ENCODE results near the gene PLRG1.

The PLRG1 gene

DNA sequence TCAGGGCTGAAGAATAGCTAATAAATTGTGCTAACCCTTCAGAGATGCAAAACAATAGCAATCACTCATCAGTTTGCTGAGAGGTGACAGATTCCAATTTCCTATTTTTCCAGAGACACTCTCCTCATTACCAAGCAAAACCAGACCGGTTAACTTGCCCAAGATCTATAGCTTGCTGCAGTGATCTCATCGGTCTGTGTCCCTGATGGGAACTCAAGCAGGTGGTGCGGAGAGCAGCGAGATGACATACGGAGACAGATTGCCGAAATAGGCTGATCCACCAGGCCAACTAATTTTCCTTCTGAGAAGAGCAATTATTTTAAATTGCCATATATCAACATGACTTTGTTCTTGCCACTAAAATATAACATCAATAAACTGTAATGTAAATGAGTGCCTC, 48.1 kb downstream of the PLRG1 start:
- Histone ChIP-seq H3K9me2 (replicated peaks; ENCODE audit: control insufficient read depth, low read length) (no peaks in the 10 kb centered on the region), H3K79me2 (ENCODE audit: control insufficient read depth, low read length) (no peaks in the 10 kb centered on the region), H3K4me3 (ENCODE audit: low read length) (no peak overlapping the region), H4K20me1 (ENCODE audit: control insufficient read depth, insufficient read depth, low read depth, low read length) (no peaks in the 10 kb centered on the region), H3K36me3 (ENCODE audit: control insufficient read depth, low read length) (no peaks in the 10 kb centered on the region), H3K9me3 (ENCODE audit: control insufficient read depth, insufficient read depth, low read length) (no peaks in the 10 kb centered on the region), H3K4me1 (ENCODE audit: control insufficient read depth, low read length) (no peaks in the 10 kb centered on the region), H3K27me3 (ENCODE audit: control insufficient read depth, low read length) (peaks cover 3% of the 10 kb centered on the region; the same call in 1 of the 2 replicates), H3K4me2 (ENCODE audit: low read length) (no peak overlapping the region), H3F3A (ENCODE audit: control insufficient read depth, insufficient read depth) (no peaks in the 10 kb centered on the region), H3K27ac (ENCODE audit: low read depth, low read length) (no peak overlapping the region)
- TF ChIP-seq, protein P1, sequence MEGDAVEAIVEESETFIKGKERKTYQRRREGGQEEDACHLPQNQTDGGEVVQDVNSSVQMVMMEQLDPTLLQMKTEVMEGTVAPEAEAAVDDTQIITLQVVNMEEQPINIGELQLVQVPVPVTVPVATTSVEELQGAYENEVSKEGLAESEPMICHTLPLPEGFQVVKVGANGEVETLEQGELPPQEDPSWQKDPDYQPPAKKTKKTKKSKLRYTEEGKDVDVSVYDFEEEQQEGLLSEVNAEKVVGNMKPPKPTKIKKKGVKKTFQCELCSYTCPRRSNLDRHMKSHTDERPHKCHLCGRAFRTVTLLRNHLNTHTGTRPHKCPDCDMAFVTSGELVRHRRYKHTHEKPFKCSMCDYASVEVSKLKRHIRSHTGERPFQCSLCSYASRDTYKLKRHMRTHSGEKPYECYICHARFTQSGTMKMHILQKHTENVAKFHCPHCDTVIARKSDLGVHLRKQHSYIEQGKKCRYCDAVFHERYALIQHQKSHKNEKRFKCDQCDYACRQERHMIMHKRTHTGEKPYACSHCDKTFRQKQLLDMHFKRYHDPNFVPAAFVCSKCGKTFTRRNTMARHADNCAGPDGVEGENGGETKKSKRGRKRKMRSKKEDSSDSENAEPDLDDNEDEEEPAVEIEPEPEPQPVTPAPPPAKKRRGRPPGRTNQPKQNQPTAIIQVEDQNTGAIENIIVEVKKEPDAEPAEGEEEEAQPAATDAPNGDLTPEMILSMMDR (IDR thresholded peaks at IDR 0.05; ENCODE audit: low read depth, low read length, poor library complexity, severe bottlenecking): no peak
- TF ChIP-seq EZH2phosphoT487 (IDR thresholded peaks at IDR 0.05; ENCODE audit: borderline replicate concordance, low read length): no peak

DNA sequence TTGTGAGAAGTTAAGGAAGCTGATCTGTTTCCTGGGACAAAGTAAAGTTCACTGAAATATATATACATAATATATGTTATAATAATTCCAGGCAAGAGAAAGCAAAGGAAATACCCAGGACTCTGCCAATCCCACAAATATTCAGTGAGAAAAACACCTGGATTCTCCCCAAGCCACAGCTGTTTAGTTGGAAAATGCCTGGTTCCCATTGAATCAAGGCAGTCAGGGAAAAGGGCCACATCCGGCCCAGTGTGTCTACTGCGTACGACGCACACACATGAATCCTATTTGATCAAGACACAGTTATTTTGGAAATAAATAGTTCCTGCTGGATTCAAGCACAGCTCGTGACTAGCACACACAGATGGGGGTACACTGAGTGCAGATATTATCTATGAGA, 52.3 kb downstream of the PLRG1 start:
- Histone ChIP-seq H4K20me1 (ENCODE audit: control insufficient read depth, insufficient read depth, low read depth, low read length) (no peaks in the 10 kb centered on the region), H3K27me3 (ENCODE audit: control insufficient read depth, low read length) (peaks cover 3% of the 10 kb centered on the region; the same call in 1 of the 2 replicates), H3F3A (ENCODE audit: control insufficient read depth, insufficient read depth) (no peaks in the 10 kb centered on the region), H3K27ac (ENCODE audit: low read depth, low read length) (no peak overlapping the region), H3K4me1 (ENCODE audit: control insufficient read depth, low read length) (no peaks in the 10 kb centered on the region), H3K9me3 (ENCODE audit: control insufficient read depth, insufficient read depth, low read length) (no peaks in the 10 kb centered on the region), H3K9me2 (replicated peaks; ENCODE audit: control insufficient read depth, low read length) (no peaks in the 10 kb centered on the region), H3K4me3 (ENCODE audit: low read length) (no peak overlapping the region), H3K36me3 (ENCODE audit: control insufficient read depth, low read length) (no peaks in the 10 kb centered on the region), H3K4me2 (ENCODE audit: low read length) (no peak overlapping the region), H3K79me2 (ENCODE audit: control insufficient read depth, low read length) (no peaks in the 10 kb centered on the region)
- TF ChIP-seq EZH2phosphoT487 (IDR thresholded peaks at IDR 0.05; ENCODE audit: borderline replicate concordance, low read length): no peak
- TF ChIP-seq, protein P1 (IDR thresholded peaks at IDR 0.05; ENCODE audit: low read depth, low read length, poor library complexity, severe bottlenecking): no peak

DNA sequence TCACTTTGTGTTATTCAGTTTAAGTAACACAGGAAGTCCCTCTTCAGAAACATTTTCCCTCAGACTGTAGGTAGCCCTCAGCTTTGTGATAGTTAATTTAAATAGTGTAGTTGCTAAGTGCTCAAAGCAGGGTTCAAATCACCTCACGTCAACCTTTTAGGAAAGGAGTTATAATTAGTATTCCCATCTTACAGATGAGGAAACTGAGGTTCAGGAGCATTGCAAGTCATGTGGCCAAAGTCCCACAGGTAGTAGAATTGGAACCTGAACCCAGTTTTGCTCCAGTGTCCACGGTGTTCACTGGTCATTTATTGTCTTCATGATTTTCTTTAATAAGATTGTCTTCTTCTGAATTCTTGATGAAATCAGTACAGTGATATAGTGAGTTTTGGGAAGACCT, 54.3 kb downstream of the PLRG1 start:
- Histone ChIP-seq H3K4me1 (ENCODE audit: control insufficient read depth, low read length) (no peaks in the 10 kb centered on the region), H4K20me1 (ENCODE audit: control insufficient read depth, insufficient read depth, low read depth, low read length) (no peaks in the 10 kb centered on the region), H3K27me3 (ENCODE audit: control insufficient read depth, low read length) (peaks cover 6% of the 10 kb centered on the region; the same call in 1 of the 2 replicates), H3K9me2 (replicated peaks; ENCODE audit: control insufficient read depth, low read length) (no peaks in the 10 kb centered on the region), H3K4me2 (ENCODE audit: low read length) (no peak overlapping the region), H3K36me3 (ENCODE audit: control insufficient read depth, low read length) (no peaks in the 10 kb centered on the region), H3K4me3 (ENCODE audit: low read length) (no peak overlapping the region), H3K27ac (ENCODE audit: low read depth, low read length) (no peak overlapping the region), H3F3A (ENCODE audit: control insufficient read depth, insufficient read depth) (no peaks in the 10 kb centered on the region), H3K79me2 (ENCODE audit: control insufficient read depth, low read length) (no peaks in the 10 kb centered on the region), H3K9me3 (ENCODE audit: control insufficient read depth, insufficient read depth, low read length) (no peaks in the 10 kb centered on the region)
- no peak for TF ChIP-seq EZH2phosphoT487 (IDR thresholded peaks at IDR 0.05; ENCODE audit: borderline replicate concordance, low read length)
- TF ChIP-seq, protein P1 (IDR thresholded peaks at IDR 0.05; ENCODE audit: low read depth, low read length, poor library complexity, severe bottlenecking): no peak
